ENCODE data around the gene GPC1.

DNA sequence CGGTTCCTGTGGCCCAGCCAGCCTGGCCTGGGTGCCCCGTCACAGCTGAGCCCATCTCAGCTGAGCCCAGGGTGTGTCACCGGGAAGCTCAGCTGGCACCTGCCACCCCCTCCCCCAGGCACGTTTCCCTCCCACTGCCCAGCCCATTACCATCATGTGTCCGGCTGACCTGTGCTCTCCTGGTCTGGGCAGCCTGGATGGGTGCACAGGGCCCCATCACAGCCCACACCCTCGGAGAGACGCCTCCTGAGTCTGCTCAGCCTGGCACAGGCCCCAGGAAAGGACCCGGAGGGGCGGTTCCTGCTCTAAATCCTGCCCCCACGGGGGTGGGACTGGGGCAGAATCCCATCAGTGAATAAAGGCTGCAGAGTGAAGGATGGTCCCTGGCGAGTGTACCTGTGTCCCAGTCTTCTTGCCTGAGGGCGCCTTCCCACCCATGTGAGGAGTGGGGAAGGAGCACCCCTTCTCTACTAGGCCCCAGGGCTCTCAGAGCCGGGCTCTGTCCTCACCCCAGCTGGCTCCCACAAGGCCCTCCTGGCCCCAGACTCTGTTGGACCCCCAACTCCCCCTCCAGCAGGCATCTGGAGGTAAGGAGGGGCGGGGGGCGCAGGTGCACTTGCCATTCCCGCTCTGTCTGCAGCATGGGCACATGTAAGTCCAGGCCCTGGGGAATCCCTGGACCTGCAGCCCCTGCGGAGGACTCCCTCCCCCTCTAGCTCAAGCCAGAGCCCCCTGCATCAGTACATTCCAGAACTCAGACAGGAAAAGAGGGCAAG is 21.2 kb downstream of the GPC1 start:
- TF ChIP-seq, protein P1, sequence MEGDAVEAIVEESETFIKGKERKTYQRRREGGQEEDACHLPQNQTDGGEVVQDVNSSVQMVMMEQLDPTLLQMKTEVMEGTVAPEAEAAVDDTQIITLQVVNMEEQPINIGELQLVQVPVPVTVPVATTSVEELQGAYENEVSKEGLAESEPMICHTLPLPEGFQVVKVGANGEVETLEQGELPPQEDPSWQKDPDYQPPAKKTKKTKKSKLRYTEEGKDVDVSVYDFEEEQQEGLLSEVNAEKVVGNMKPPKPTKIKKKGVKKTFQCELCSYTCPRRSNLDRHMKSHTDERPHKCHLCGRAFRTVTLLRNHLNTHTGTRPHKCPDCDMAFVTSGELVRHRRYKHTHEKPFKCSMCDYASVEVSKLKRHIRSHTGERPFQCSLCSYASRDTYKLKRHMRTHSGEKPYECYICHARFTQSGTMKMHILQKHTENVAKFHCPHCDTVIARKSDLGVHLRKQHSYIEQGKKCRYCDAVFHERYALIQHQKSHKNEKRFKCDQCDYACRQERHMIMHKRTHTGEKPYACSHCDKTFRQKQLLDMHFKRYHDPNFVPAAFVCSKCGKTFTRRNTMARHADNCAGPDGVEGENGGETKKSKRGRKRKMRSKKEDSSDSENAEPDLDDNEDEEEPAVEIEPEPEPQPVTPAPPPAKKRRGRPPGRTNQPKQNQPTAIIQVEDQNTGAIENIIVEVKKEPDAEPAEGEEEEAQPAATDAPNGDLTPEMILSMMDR (IDR thresholded peaks at IDR 0.05), result no peak
- TF ChIP-seq POLR2A (IDR thresholded peaks at IDR 0.05), result no peak

Data from heart left ventricle (tissue), 13 donors.